Peyer's patch (tissue), 4 donors: ENCODE measurements around the gene CNNM2.

Experiments
- POLR2A ChIP-seq, 2 donors: fragments of 450-650 bp; IDR thresholded peaks; one replicate each; pipeline ENCODE4 v1.5.1; 2017; ENCODE audit warnings: antibody characterized with exemption in 2 of 2, mild to moderate bottlenecking in 2 of 2, moderate library complexity in 2 of 2
- TF ChIP-seq, protein P1 (sequence below), 6 experiments: fragments of 450-650 bp in 4 of 6; fragments of 200-600 bp in 2 of 6; sonication (generic) in 1 of 6; IDR thresholded peaks; one replicate each; pipeline ENCODE4 v1.5.1; 2017 to 2019; ENCODE audit warnings: antibody characterized with exemption in 6 of 6, mild to moderate bottlenecking in 3 of 6, moderate library complexity in 1 of 6

DNA sequence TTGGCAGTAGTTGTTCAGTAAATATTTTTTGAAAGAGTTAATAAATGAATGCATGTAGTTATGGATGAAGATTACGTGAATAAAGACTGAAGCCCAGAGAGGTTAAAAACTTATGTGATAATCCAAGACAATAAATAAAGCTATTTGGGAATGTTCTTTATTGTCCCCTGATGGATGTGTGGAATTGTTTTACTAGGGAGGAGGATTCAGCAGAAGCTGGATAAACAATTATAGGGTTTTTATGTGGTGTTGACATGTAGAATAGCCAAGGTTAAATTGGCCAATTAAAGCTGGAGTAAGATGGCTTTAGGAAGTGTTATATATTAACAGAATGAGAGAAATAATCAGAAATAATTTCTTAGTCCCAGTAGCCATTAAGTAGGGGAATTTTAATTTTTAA, 66.0 kb downstream of the CNNM2 start:
- TF ChIP-seq, protein P1, sequence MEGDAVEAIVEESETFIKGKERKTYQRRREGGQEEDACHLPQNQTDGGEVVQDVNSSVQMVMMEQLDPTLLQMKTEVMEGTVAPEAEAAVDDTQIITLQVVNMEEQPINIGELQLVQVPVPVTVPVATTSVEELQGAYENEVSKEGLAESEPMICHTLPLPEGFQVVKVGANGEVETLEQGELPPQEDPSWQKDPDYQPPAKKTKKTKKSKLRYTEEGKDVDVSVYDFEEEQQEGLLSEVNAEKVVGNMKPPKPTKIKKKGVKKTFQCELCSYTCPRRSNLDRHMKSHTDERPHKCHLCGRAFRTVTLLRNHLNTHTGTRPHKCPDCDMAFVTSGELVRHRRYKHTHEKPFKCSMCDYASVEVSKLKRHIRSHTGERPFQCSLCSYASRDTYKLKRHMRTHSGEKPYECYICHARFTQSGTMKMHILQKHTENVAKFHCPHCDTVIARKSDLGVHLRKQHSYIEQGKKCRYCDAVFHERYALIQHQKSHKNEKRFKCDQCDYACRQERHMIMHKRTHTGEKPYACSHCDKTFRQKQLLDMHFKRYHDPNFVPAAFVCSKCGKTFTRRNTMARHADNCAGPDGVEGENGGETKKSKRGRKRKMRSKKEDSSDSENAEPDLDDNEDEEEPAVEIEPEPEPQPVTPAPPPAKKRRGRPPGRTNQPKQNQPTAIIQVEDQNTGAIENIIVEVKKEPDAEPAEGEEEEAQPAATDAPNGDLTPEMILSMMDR (IDR thresholded peaks at IDR 0.05) = no peak
- TF ChIP-seq POLR2A (IDR thresholded peaks at IDR 0.05) = no peak
